ENCODE results near the gene RALA. TPM values are rescaled to one million over a fixed set of nuclear protein-coding genes. Genes with fewer than 3 reads are reported as not detected.
"Not testable (repeated sequence)": the region's sequence is repeated elsewhere in the genome, so short reads cannot be mapped to it uniquely, and the experiment has no call there.

RALA gene
- total RNA-seq, 1 experiment from 2014 or later: 41.7 TPM

GRCh38 chr7:39688611-39689480 is 65.5 kb downstream of the RALA start:
- Mint-ChIP-seq H3K4me1 (ENCODE audit: low read depth, unreplicated experiment) (peaks cover 6% of the 10 kb centered on the region), H3K27me3 (ENCODE audit: insufficient read depth, unreplicated experiment) (no peaks in the 10 kb centered on the region), H3K27ac (ENCODE audit: unreplicated experiment) (no peak overlapping the region), H3K4me3 (ENCODE audit: unreplicated experiment) (no peak overlapping the region), H3K36me3 (ENCODE audit: insufficient read depth, unreplicated experiment) (peaks cover 14% of the 10 kb centered on the region), H3K9me3 (ENCODE audit: unreplicated experiment) (no peaks in the 10 kb centered on the region)
- intact Hi-C loops (cut with micrococcal nuclease; ENCODE audit: unreplicated experiment): loop anchor here (5.0 kb wide), 1 partner anchor 67 kb away; the partner anchor contains the start of gene RALA
- no peaks in the 10 kb centered on the region for H3K9me3 ChIP-seq
- no TSS peak for BruUV-seq (replicated peaks)
- no peak for DNase-seq
- no peaks in the 10 kb centered on the region for H3K27me3 ChIP-seq (replicated peaks; ENCODE audit: control insufficient read depth, insufficient read depth, low read length)
- TF ChIP-seq, protein P1, sequence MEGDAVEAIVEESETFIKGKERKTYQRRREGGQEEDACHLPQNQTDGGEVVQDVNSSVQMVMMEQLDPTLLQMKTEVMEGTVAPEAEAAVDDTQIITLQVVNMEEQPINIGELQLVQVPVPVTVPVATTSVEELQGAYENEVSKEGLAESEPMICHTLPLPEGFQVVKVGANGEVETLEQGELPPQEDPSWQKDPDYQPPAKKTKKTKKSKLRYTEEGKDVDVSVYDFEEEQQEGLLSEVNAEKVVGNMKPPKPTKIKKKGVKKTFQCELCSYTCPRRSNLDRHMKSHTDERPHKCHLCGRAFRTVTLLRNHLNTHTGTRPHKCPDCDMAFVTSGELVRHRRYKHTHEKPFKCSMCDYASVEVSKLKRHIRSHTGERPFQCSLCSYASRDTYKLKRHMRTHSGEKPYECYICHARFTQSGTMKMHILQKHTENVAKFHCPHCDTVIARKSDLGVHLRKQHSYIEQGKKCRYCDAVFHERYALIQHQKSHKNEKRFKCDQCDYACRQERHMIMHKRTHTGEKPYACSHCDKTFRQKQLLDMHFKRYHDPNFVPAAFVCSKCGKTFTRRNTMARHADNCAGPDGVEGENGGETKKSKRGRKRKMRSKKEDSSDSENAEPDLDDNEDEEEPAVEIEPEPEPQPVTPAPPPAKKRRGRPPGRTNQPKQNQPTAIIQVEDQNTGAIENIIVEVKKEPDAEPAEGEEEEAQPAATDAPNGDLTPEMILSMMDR (IDR thresholded peaks at IDR 0.05; ENCODE audit: insufficient read depth in 1 of 2, low read depth in 1 of 2, low read length in 1 of 2, severe bottlenecking in 1 of 2, unreplicated experiment in 1 of 2): no peak
- H3K4me3 ChIP-seq (ENCODE audit: low read depth, low read length): no peak overlapping the region
- ChIA-PET CTCF (no interaction called here), POLR2A (no interaction called here)
- peaks cover 3% of the 10 kb centered on the region for H3K4me1 ChIP-seq
- no peaks in the 10 kb centered on the region for H3K36me3 ChIP-seq (ENCODE audit: control insufficient read depth, insufficient read depth, low read length)

- no peaks in the 10 kb centered on the region for H3K36me3 ChIP-seq (ENCODE audit: control insufficient read depth, insufficient read depth, low read length)
- DNase-seq: no peak
- peaks cover 23% of the 10 kb centered on the region for H3K36me3 Mint-ChIP-seq (ENCODE audit: insufficient read depth, unreplicated experiment)
- no peaks in the 10 kb centered on the region for H3K9me3 ChIP-seq
- ChIA-PET POLR2A (no interaction called here), CTCF (interaction anchor here (0.6 kb wide), 1 partner anchor 17 kb away, joined by 6 read pairs; no protein-coding TSS in a partner anchor)
- H3K4me3 ChIP-seq (ENCODE audit: low read depth, low read length): no peak overlapping the region
- no peaks in the 10 kb centered on the region for H3K4me1 Mint-ChIP-seq (ENCODE audit: low read depth, unreplicated experiment)
- H3K27ac Mint-ChIP-seq (ENCODE audit: unreplicated experiment): no peak overlapping the region
- H3K9me3 Mint-ChIP-seq (ENCODE audit: unreplicated experiment): no peaks in the 10 kb centered on the region
- H3K27me3 ChIP-seq (replicated peaks; ENCODE audit: control insufficient read depth, insufficient read depth, low read length): no peaks in the 10 kb centered on the region
- TF ChIP-seq, protein P1 (IDR thresholded peaks at IDR 0.05; ENCODE audit: insufficient read depth in 1 of 2, low read depth in 1 of 2, low read length in 1 of 2, severe bottlenecking in 1 of 2, unreplicated experiment in 1 of 2): no peak
- H3K4me3 Mint-ChIP-seq (ENCODE audit: unreplicated experiment): no peak overlapping the region
- BruUV-seq (replicated peaks): no TSS peak
- no peaks in the 10 kb centered on the region for H3K4me1 ChIP-seq
- H3K27me3 Mint-ChIP-seq (ENCODE audit: insufficient read depth, unreplicated experiment): no peaks in the 10 kb centered on the region
- intact Hi-C loops (cut with micrococcal nuclease; ENCODE audit: unreplicated experiment): no loop called here
Measured at GRCh38 chr7:39691821-39692220, 68.4 kb downstream of the RALA start.

GRCh38 chr7:39693086-39693485 is 69.7 kb downstream of the RALA start:
- H3K4me3 ChIP-seq (ENCODE audit: low read depth, low read length); H3K27ac Mint-ChIP-seq (ENCODE audit: unreplicated experiment); BruUV-seq (replicated peaks); H3K27me3 ChIP-seq (replicated peaks; ENCODE audit: control insufficient read depth, insufficient read depth, low read length); DNase-seq; intact Hi-C loops (cut with micrococcal nuclease; ENCODE audit: unreplicated experiment); H3K36me3 ChIP-seq (ENCODE audit: control insufficient read depth, insufficient read depth, low read length); CTCF ChIA-PET; H3K4me1 ChIP-seq; H3K27me3 Mint-ChIP-seq (ENCODE audit: insufficient read depth, unreplicated experiment); POLR2A ChIA-PET; H3K9me3 Mint-ChIP-seq (ENCODE audit: unreplicated experiment); H3K4me1 Mint-ChIP-seq (ENCODE audit: low read depth, unreplicated experiment); H3K9me3 ChIP-seq; H3K4me3 Mint-ChIP-seq (ENCODE audit: unreplicated experiment): not testable (repeated sequence)
- H3K36me3 Mint-ChIP-seq (ENCODE audit: insufficient read depth, unreplicated experiment): peaks cover 33% of the 10 kb centered on the region

Measured in Caco-2 (cell line).